GM18502 (cell line): Measurements from ENCODE around the gene AGBL3.
"Not testable (repeated sequence)": the region's sequence is repeated elsewhere in the genome, so short reads cannot be mapped to it uniquely, and the experiment has no call there.

ENCODE experiments used
- ATAC-seq: cut with Tn5 transposase; IDR thresholded peaks from one replicate; pipeline ENCODE4 v1.9.1; 2021; ENCODE audit warnings: mild to moderate bottlenecking; ENCODE audit not compliant: unreplicated experiment, poor library complexity

AGBL3 gene

DNA sequence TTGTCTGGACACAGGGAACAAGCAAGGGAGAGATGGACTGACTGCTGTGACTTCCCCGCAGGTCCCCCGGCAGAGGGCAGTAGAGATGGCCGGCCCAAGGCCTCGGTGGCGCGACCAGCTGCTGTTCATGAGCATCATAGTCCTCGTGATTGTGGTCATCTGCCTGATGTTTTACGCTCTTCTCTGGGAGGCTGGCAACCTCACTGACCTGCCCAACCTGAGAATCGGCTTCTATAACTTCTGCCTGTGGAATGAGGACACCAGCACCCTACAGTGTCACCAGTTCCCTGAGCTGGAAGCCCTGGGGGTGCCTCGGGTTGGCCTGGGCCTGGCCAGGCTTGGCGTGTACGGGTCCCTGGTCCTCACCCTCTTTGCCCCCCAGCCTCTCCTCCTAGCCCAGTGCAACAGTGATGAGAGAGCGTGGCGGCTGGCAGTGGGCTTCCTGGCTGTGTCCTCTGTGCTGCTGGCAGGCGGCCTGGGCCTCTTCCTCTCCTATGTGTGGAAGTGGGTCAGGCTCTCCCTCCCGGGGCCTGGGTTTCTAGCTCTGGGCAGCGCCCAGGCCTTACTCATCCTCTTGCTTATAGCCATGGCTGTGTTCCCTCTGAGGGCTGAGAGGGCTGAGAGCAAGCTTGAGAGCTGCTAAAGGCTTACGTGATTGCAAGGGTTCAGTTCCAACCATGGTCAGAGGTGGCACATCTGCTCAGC lies 178.2 kb downstream of the AGBL3 start:
- ATAC-seq = no peak

DNA sequence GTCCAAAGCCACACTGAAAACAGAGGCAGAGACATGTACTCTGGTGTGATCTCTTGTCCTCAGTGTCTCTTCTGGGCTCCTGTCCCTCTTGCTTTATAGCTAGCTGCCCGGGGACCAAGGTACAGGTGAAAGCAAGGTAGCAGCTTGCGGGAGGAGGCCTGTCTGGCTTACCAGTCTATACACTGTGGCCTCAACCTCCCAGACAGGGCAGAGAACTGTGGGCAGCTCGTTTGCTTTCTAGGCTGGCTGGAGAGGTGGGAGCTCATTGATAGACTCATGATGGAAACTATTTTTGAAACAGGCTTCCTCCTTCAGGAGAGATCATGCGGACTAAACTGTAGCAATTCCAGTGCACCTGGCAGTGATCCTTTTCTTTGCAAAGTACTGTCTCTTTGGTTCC lies 179.6 kb downstream of the AGBL3 start:
- no peak for ATAC-seq

DNA sequence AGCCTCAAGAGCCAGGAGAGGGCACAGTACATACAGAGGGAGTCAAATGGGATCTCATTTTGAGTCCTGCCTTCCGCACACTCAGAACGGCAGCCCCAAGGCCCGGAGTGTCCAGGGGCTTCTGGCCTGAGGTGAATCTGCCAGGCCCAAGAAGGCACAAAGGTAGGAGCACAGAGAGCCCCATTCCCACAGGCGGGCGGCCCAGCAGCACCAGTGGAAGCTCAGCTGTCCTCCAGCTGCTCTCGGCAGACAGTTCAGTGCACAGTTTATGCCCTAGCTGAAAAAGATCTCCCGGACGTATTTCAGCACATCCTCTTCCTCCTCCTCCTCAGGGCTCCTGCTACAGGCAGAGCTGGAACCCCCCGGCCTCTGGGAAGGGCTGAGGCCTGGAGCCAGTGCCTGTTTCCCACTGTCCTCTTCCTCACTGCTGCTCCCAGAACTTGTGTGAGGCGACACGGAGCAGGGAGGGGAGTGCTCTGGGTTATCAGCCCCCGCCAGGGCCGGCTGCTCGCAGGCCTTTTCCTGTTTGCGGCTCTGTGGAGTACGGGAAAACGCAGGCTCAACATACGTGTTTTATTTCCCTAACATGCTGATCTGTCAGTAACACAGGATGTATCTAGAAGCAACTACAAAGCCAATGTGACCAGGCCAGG lies 180.2 kb downstream of the AGBL3 start:
- ATAC-seq = no peak

DNA sequence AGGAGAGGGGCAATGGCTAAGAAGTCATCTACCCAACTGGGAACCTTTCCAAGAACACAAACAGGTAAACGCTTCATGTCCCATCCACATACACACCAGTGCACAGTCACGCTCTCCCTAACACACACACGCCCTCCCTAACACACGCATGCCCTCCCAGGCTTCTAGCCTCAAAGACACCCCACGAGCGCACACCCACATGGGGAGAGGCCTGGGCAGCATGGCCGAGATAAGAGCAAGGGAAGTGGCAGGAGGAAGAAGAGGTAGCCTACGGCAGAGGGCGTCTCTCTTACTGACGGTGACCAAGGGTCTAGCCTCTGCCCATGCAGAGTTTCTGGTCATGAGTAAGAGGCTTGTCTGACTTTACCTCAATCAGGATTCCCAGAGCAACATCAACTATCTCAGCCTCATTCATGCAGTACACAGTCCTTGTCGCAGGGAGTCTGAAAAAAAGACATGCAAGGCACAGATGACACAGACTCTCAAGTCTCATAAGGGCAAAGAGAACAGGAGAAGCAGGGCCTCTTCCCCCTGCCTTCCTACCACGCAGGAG lies 181.1 kb downstream of the AGBL3 start:
- ATAC-seq = no peak

DNA sequence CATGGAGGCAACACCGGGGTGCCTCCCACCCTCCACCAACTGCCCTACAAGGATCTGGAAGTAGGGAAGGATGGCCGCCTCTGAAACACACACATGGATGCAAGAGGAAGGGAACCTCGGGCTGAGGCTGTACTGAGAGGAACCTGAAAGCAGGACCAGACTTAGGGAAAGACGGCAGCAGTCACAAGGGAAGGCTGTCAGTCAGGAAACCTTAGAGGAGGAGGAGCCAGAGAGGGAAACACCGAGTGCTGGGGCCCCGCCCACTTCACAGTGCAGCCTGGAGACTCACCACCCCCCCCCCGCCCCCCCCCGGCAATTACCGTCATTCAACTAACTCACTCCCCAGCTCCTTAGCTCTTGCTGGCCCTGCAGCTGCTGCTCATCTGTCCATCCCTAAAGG lies 181.7 kb downstream of the AGBL3 start:
- no peak for ATAC-seq

DNA sequence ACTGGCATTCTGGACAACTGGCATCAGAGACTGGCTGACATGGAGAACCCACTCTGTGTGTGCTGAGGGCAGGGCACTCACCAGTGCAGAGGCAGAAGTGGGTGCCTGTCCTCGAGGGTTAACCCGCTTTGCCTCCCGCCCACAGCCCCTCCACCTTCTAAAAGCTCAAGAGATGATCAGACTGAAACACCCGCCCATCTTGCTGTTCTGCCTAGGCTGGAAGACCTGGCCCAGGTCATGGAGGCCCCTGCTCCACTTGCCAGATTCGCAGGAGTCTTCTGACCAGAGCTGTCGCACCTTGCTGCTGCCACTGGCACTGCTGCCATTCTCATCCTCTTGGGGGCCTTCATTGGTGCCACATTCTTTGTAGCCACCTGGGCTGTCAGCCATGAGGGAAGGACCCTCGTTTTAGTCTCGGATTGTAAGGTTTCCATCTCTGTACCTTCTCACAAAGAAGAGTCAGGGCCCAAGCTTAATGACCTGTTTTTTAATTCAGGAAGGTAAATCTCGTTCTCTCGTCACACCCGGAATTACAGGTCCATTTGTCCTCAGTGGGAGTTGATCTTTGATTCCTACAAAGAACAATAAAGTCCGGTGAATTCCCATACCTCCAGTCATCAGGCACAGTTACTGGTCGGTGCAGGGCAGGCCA lies 182.3 kb downstream of the AGBL3 start:
- no peak for ATAC-seq

DNA sequence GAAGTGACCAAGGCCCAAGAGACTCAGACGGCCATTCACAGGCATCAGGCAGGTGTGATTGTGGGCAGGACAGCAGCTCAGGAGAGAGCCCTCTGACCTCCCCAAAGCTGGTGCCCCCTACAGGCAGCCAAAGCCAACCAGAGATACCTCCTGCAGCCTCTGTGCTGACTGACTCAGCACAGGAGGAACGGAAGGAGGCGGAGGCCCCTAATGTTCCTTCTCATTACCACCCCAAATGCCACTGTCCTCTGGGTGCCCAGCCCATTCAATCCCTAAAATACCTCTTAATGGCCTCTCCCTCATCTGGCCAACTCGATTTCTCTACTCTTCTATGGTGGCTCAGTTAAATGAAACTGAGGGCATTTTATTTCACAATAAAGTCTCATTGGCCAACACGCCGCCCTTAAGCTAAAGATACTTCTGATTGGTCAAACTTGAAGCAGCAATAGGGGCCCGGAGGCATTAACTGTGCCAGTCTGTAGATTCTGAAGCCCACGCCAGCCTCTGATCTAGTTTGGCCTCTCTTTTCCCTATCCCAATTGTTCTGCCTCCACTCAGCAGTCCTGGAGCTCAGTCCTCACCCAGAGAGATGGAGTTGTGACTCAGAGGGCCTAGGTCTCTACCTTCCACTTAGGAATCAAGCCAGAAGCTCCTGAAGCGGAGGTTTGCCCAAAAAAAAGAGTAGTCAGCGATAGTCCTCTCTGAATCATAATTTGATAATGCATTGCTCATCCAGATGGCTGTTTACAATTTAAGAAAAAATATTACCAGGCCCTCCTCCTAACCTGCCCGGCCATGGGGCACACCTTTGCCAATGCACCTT lies 183.0 kb downstream of the AGBL3 start:
- ATAC-seq = peak; percentile 39

DNA sequence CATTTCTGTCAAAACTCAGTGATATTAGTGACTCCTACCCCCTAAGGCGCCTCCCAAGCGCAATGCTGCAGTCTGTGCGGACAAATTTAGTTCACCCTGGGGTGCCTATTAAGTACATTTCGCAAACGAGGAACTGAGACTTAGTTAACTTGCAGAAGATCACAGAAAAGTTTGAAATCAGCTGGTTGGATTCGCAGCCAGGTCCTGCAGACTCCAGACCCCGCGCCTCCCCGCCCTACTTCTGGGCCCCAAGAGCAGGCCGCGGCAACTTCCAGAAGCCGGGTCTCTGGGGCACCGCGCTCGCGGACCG lies 183.6 kb downstream of the AGBL3 start:
- ATAC-seq = peak; percentile 12

DNA sequence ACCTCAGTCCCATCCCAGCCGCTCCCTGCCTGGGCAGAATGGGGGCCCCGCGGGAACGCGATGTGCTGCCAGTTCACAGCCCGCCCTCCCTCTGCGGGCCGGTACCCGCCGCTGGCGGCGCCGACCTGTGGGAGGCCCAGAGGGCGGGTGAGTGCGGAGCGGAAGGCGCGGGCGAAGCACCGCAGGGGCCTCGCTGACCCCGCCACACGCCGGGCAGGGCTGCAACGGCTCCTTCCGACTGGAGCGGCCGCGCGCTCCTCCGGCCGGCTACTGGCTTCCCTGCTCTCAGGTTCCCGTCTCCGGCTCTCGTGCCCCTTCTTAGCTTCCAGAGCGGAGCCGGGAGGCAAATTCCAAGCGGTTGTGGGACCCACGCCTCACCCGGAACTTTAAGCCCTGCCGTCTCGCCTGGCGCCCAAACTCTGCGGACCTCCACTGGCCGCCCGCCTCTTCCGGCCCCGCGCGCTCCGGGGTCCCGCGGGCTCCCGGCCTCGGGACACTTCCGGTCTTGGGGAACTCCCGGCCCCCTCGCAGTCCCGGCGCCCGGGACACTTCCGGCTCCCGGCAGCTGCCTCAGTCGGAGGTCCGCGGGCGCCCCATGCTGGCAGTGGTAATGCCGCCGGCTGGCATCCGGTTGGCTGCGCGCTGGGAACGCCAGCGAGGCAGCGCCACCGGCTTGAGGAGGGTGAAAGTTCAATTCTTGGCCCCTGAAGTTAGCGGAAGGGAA lies 184.1 kb downstream of the AGBL3 start, which contains the start of gene CYREN:
TSS of gene CYREN (minus strand) at position 434 of the 724 bp plus-strand sequence. CDS start 1,785 bp downstream, outside the sequence.
- peak; percentile 73 for ATAC-seq

DNA sequence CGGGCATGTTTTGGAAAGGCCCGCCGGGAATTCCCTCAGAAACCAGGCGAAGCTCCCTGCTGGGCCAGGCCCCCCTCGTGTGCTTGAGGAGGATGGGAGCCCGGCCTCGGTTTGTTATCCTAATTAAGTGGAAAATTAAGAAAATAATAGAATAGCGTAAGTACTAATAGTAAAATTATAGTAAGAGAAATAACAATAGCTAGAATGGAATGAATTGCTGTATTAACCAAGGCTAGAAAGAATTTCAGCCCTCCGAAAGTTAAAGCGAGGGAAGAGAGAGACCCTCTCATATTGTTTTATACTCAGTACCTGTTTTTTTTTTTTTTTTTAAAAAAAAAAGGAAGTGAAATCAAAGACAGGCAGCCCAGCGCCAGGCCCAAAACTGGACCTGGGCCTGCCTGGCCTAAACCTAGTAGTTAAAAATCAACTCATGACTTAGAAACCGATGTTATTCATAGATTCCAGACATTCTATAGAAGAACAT lies 184.7 kb downstream of the AGBL3 start:
- ATAC-seq = peak; percentile 39

DNA sequence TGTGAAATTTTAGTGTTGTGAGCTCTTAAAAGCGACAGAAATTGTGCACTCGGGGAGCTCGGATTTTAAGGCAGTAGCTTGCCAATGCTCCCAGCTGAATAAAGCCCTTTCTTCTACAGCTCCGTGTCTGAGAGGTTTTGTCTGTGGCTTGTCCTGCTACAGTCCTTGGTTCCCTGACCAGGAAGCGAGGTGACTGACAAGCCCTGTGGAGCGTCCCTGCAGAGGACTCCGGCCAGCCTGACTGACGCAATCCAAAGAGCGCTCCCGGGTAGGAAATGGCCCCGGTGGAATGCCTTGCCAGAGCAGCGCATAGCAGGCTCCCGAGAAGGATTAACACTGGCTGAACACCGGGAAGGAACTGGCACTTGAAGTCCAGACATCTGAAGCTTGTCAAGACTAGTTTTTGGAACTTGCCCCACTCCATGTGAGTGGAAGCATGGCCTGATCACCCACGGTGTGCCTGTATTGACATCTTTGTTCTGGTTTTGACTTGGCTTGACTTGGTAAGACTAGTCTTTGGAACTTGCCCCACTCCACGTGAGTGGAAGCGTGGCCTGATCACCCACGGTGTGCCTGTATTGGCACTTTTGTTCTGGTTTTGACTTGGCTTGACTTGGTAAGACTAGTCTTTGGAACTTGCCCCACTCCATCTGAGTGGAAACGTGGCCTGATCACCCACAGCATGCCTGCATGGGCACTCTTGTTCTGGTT lies 185.4 kb downstream of the AGBL3 start:
- ATAC-seq = not testable (repeated sequence)

DNA sequence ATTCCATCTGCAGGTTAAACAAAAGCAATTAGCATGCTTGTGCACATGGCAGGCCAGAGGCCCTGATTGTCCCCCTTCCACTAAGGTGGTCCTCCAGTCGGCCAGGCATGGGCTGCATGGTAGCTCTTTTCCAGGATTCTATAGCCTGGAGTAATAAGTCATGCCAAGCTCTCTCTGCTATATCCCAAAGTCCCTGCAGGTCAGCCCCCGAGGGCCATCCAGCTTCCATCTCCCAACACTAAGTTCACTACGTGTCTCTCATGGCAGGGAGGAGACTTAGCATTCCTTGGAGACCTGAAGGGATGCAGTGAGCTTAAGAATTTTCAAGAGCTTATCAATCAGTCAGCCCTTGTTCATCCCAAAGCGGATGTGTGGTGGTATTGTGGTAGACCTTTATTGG lies 187.6 kb downstream of the AGBL3 start:
- ATAC-seq = not testable (repeated sequence)

DNA sequence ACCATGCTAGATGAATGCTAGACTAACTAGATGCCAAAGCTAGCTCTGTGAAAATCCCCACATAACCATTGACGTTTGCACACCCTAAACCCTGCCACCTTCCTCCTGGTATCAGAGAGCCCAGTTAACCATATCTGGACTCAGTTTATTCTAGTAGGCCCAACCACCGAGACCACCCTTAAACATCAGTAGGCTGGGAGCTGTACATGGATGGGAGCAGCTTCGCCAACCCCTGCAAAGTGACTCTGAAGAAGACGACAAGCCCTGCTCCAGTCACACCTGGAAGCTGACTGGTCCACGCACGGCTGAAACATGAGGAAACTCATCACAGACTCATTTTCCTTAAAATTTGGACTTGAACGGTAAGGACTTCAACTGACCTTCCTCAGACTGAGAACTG lies 188.6 kb downstream of the AGBL3 start:
- no peak for ATAC-seq

DNA sequence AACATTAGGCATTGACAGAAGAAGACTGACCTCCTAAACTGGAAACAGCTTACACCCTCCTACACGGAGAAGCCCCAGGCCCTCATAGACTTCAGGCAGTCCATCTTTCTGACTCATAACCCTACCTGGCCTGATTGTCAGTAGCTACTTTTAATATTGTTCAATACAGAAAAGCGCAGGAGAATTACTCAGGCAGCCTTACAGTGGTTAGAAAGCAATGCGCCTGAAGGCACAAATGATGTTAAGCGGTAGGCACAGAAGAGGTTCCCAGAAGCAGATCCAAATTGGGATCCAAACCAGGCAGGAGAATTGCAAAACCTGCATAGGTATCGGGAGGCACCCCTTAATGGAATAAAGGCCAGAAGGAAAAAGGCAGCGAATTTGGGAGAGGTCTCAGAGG lies 189.6 kb downstream of the AGBL3 start:
- ATAC-seq = no peak

DNA sequence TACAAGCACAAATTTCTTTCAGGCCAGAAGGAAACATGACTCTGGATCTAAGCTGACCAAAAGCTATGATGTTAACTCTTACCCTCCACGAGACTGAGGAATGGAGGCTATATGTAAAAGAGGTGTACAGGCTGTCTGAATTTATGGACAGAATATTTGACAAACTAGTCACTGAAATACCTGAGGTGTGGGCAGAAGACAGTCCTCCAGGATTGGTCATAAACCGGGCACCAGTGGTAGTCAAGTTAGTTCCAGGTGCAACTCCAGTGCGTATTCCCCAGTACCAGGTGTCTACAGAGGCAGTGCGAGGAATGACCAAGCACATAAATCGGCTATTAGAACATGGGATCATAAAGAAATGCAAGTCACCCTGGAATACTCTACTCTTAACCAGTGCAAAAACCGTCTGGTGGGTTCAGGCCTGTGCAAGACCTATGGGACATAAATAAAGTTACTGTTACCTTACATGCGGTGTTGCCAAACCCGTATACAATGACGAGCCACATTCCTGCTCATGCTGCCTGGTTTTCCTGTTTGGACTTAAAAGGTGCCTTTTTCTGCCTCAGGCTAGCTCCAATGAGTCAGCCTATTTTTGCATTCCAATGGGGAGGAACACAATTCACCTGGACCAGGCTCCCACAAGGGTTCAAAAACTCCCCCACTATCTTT lies 190.9 kb downstream of the AGBL3 start:
- no peak for ATAC-seq

DNA sequence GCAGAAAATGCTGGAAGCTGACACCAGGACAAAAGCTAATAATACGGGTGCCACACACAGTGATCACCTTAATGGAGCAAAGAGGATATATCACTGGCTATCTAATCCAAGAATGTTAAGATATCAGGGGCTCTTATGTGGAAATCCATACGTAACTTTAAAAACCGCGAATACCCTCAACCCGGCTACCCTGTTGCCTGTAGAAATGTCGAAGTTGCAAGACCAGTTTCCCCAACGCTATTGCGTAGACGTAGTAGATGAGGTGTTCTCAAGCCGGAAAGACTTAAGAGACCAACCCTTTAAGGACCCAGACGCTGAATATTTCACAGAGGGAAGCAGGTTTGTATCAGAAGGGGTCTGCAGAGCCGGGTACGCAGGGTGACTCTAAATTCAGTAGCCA lies 192.1 kb downstream of the AGBL3 start:
- no peak for ATAC-seq

DNA sequence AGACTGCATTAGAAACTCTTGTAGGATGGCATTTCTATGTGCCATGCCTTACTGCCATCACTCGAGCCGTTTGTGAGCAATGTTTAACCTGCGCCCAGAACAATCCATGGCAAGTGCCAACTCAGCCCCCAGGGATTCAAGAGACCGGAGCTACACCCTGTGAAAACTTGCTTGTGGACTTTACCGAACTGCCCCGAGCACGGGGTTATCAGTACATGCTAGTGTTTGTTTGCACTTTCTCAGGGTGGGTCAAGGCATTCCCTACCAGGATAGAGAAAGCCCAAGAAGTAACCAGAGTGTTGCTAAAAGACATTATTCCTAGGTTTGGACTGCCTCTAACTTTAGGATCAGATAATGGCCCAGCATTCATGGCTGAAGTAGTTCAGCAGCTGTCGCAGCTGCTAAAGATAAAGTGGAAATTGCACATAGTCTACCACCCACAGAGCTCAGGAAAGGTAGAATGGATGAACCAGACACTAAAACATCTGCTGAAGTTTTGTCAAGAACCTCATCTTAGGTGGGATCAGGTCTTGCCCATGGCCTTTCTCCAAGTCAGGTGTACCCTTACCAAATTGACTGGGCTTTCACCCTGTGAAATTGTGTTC lies 193.1 kb downstream of the AGBL3 start:
- ATAC-seq = no peak

DNA sequence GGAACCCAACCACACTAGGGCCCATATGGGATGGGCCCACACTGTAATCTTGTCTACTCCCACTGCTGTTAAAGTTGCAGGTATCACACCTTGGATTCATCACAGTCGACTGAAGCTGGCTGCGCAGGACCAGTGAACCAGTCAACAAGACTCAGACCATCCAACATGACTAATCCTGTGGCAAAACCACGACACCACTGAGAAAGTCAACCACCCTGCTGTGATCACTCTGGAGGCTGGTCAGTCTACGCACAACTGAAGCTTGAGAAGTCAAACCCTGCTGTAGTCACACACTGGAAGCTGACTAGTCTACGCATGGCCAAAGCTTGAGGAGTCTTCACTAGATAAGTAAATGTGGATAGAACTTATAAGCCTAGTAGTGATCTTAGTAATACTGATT lies 193.8 kb downstream of the AGBL3 start:
- peak; percentile 54 for ATAC-seq
